Eye (tissue), 1 donor: ENCODE measurements around the gene SELENOM.

Experiments
- DNase-seq: peaks from one replicate; pipeline ENCODE4 v3.0.0-alpha.2; 2015

Gene SELENOM

GRCh38 chr22:31107178-31107893, at the start of gene SELENOM:
Gene SELENOM (minus strand): TSS chr22:31107568. CDS start chr22:31107505, 63 bp downstream.
- peak; percentile 95 for DNase-seq

DNA sequence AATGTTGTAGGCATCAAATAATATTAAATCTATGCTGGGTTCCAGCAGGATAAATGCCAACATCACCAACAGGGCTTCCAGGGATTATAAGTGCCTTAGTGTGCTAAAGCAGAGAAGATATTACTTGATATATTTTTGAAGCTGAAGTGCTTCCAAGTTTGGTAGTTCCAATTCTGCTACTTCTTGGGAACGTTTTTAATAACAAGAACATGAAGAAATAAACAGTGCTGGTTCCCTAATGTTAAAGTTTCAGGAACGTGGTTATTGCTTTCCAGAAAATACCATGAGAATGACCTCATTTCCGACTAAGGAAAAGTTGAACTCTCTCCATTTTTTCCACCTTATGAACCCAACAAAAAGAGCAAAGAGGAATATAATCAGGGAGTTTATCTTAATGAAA, 48.1 kb upstream of the SELENOM start:
- peak; percentile 43 for DNase-seq

- DNase-seq: no peak
These were observed 47.6 kb upstream of the SELENOM start for GRCh38 chr22:31154975-31155374.

GRCh38 chr22:31153357-31153756, 46.0 kb upstream of the SELENOM start:
- DNase-seq: no peak

DNA sequence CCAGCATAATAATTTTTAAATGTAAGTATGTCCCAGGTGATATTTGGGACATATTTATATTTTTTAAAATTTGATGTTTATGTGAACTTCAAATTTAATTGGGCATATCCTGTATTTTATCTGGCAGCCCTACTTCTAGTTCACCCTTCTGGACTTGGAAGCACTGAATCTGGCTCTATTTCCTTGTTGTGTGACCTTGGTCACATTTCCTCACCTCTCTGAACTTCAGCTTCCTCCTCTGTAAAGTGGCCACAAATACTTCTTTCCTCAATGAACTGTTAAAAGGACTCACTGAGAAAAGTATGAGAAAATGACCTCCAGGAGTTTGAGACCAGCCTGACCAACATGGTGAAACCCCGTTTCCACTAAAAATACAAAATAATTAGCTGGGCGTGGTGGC, 44.5 kb upstream of the SELENOM start:
- DNase-seq: no peak

GRCh38 chr22:31150615-31151014, 43.2 kb upstream of the SELENOM start:
- DNase-seq: no peak

GRCh38 chr22:31148953-31149627, 41.7 kb upstream of the SELENOM start:
- peak; percentile 87 for DNase-seq

DNA sequence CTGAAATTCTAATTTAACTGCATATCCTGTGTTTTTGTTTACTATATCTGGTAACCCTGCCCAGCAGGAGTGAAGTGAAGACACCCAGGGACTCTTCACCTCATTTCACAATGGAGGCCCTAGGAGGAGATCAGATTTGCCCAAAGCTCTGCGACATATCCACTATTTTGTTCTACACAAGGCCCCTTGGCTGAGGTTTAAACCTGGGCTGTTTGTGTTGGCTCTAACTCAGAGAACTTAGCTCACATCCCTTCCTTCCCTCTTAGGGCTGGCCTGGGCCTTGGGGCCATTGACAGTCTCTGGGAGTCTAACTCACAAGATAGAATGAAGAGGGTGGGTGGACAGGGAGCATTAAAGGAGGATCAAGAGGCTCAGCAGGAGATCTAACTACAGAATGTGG, 41.1 kb upstream of the SELENOM start:
- peak; percentile 33 for DNase-seq

- DNase-seq: no peak
These were observed 36.9 kb upstream of the SELENOM start for GRCh38 chr22:31144223-31144622.

- DNase-seq: no peak
These were observed 36.2 kb upstream of the SELENOM start for GRCh38 chr22:31143537-31143936.

DNA sequence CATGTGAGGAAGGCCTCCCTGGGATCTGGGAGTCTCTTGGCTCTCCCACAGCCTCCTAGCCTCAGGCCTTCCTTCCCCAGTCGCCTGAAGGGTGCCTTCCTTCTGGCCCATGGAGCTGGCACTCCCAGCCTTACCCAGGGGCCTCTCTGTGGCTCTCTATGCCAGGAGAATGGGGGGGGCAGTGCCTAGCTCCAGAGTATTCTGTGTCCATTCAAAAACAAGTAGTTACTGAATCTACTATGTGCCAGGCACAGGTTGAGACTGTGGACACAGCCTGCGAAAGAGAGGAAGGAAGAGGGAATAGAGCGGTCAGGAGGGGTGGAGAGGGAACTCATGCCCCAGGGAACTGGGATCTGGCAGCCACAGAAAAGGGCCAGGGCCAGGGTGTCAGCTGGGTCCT, 35.7 kb upstream of the SELENOM start:
- DNase-seq: no peak

DNA sequence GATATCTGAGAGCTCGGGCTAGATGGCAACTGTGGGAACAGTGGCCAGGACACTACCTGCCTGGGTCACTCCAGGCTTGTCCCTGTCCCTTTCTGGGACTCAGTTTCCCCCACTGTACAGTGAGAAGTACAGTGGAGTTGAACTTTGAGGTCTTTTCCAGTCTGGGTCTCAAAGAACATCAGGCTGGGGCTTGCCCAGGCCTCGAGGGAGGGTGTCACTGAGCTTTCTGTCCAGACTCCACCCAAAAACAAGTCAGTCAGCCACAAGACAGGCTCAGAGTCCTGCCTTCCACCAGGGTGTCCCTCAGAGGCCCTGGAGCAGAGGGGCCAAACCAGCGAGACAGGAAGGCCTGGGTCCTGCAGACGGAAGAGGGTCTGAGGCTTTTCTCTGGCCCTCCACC, 34.9 kb upstream of the SELENOM start:
- DNase-seq: no peak

GRCh38 chr22:31141551-31141950, 34.2 kb upstream of the SELENOM start:
- DNase-seq: no peak

DNA sequence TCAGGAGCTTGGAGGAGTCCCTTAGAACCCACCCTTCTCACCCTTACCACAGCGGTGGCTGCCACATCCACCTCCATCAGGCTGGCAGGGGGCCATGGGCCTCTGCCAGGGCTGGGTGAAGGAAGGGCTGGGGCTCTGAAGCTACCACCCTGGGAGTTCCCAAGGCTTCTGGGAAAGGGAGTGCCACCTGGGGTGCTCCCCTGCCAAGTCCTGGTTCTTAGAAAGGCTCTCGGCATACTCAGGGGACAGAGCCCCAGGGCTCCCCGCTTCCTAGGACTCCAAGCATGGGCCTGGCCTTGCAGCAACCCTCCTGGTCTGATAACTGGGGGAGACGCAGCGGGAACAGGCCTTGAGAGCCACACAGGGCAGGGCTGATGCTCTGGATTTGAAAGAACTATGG, 33.4 kb upstream of the SELENOM start:
- no peak for DNase-seq

DNA sequence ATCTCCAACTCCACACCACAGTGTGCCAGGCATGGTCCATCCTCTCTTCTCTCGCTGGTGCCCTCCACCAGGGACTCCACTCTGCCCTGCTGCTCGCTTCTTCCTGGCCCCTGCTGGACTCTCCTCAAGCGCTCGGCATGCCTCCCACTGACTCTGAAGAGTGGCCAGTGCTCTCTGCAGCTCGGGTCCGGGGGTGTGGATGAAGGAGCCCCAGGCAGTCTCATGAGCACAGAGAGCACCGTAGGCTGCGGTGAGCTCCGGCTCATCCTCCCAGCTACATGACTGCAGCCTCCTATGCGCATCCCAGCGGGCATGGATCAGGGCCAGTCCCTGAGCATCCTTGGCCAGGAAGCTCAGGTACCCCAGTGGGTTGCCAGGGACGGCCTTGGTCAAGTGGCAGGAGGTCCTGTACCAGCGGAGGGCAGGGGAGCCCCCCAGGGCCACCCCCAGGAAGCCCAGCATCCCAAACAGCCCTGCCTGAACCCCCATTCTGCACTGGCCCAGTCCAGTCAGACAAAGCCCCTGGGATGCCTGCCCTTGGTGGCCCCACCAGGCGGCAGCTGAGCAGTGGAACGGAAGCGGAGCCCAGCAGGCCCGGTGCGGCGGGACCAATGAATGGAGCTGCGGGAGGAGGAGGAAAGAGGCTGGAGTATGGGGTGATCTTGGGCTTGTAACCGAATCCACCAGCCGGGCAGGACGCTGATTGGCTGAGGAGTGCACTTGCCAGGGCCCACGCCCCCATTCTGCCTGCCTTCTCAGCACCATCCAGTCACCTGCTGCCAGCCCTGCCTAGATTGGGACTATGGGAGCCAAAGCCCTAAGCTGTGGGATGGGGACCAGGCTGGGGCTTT, 32.7 kb upstream of the SELENOM start, which contains the start of gene PLA2G3:
Gene PLA2G3 (minus strand): TSS at position 643 of the 851 bp plus-strand sequence. CDS start 154 bp downstream, at position 489.
- DNase-seq: peak; percentile 87

DNA sequence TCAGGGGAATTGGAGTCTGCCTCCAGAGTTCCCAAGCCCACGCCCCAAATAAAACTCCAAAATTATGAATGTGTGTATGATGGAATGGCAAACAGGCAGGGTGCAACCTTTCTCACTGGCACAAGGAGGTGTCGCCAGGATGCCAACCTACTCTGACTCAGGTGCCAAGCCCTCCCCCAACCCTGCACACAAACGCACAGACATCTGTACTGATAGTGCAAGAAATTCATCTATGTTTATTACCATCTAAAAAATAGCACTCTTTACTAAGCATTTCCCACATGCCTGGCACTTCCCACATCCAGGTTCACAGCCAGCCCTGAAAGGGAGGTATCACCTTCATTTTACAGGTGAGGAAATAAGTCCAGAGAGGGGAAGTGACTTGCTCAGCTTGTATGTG, 31.7 kb upstream of the SELENOM start:
- DNase-seq: no peak

DNA sequence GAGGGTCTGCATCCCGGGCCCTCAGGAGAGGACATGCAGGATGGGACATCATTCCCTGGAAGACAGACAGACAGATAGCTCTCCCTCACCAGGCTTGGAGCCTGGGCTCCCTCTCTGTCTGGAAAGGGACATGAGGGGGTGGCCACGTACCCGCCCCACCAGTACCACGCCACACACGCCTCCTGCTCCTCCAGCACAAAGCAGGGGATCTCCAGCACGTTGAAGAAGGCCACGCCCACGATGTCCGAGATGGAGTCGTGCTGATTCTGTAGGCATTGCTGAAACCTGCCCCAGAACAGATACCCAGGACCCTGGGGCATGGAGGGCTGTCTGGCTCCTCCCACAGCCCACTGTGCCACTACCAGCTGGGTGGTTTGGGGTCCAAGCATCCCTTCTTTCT, 30.8 kb upstream of the SELENOM start:
- DNase-seq: no peak

DNA sequence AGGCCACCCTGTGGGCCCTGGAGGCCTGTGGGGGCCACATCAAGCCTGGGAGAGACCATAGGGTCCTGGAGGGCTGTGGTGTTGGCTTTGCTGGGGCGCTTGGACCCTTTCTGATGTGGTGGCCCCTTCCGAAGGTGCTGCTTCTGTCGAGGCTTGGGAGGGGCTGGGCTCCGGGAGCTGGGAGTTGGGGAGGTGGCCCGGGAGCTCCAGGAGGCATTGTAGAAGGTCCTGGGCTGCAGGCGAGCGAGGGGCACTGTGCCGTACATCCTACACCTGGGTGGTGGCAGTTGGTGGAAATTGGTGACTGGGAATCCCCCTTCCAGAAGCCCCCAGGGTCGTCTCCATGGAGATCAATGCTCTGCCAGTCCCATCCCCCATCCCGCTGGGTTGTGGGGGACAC, 30.4 kb upstream of the SELENOM start:
- DNase-seq: no peak

DNA sequence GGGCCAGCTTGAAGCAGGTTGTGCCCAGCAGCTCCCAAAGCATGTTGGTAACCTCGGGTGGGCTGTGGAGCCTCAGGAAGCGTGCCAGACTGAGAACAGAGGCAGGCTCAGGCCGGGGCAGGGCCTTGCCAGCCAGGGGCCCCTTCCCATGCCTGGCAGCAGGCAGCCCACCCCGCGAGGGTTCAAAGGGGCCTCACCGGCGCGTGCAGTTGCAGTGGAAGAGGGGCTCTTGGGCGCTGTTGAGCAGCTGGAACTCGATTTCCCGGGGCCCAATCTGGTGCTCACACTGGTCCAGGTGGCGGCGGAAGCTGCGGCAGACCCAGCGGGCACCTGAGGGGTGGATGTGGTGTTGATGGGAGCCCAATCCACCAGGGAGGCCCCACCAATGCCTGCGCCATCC, 29.3 kb upstream of the SELENOM start:
- DNase-seq: no peak

DNA sequence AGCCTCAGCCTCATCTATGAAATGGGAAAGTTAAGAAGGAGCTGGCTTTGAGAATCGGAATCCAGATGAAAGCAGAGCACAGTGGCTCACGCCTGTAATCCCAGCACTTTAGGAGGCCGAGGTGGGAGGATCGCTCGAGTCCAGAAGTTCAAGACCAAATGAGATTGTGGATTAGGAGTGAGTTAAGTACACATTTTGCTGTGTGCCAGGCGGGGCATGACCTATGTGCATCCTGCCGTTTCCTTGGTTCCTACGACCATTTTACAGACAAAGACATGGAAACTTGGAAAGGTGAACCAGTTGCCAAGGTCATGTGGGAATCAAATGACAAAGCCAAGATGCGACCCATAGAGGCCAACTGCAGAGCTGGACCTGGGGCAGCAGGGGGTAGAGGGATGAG, 28.8 kb upstream of the SELENOM start:
- no peak for DNase-seq

- no peak for DNase-seq
These were observed 28.3 kb upstream of the SELENOM start for GRCh38 chr22:31135706-31136105.

DNA sequence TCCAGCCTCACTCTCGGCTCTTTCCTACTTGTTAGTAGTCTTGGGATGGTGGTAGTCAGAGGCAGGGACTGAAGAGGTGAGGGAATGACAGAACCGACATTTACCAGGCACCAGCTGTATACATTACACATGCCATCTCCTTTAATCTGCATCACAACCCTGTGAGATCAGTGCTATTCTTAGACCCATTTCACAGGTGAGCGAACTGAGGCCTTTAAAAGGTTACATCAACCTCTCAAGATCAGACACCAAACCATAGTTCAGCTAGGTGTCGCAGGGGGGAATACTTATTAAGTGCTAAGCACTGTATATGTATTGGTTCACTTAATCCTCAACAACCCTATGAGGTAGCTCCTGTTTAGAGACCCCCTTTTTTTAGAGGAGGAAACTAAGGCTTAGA, 27.3 kb upstream of the SELENOM start:
- DNase-seq: no peak

GRCh38 chr22:31133911-31134310, 26.5 kb upstream of the SELENOM start:
- no peak for DNase-seq

DNA sequence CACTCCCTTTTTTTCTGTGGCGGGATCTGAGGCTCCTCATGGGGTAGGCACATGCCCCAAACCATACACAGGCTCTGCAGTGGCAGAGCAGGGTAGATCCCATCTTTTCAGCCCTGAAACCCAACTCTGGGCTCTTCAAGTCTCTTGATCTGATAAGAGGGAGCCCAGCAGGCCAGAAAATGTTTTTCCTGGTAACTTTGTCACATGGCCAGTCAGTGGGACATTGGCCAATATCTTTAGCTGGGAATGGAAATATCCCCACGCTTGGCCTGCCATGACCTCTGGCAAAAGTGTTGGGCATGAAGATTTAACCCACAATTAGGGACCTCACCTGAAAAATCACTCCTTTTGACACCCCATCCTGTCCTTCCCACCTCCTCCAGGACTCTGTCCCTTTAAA, 23.5 kb upstream of the SELENOM start:
- DNase-seq: no peak
